HFFc6 (cell line): ENCODE results near the gene EXOC1. TPM values are rescaled to one million over a fixed set of nuclear protein-coding genes. Genes with fewer than 3 reads are reported as not detected.

Source experiments
- DNase-seq: peaks from one replicate; pipeline ENCODE4 v3.0.0-alpha.2; 2018
- H3K27ac Mint-ChIP-seq: 2 replicates; pipeline ENCODE4 v1.8.0; 2020; ENCODE audit warnings: mild to moderate bottlenecking, mixed read lengths
- H3K27me3 Mint-ChIP-seq: 2 replicates; pipeline ENCODE4 v1.8.0; 2021; ENCODE audit warnings: mild to moderate bottlenecking, moderate library complexity, mixed read lengths; ENCODE audit not compliant: insufficient read depth
- H3K36me3 Mint-ChIP-seq: 2 replicates; pipeline ENCODE4 v1.8.0; 2021; ENCODE audit warnings: low read depth, mixed read lengths
- H3K4me1 Mint-ChIP-seq: 2 replicates; pipeline ENCODE4 v1.8.0; 2020; ENCODE audit warnings: low read depth, mixed read lengths
- H3K4me3 Mint-ChIP-seq: 2 replicates; pipeline ENCODE4 v1.8.0; 2020; ENCODE audit warnings: mild to moderate bottlenecking, moderate library complexity, mixed read lengths
- H3K9me3 Mint-ChIP-seq: 2 replicates; pipeline ENCODE4 v1.8.0; 2020; ENCODE audit warnings: mild to moderate bottlenecking, mixed read lengths
- total RNA-seq, 6 experiments: library from RNA; stranded (reverse); fragmentation: NEBNext Ultra II Directional; extraction: Animal tissue kit (Norgen Biotek cat#: 25700); gene quantifications; 2 replicates in 1 of 6; 3 replicates in 5 of 6; pipeline ENCODE4 v1.2.3, GENCODE V29; 2021
- TF ChIP-seq, protein P1 (sequence below): fragments of 200-600 bp; sonication (generic); IDR thresholded peaks from 2 replicates; pipeline ENCODE4 v1.5.0; 2021; ENCODE audit warnings: antibody characterized with exemption, mild to moderate bottlenecking

EXOC1 gene
- total RNA-seq, 6 experiments from 2014 or later, result 28.8 to 32.6 (median 31.4) TPM

DNA sequence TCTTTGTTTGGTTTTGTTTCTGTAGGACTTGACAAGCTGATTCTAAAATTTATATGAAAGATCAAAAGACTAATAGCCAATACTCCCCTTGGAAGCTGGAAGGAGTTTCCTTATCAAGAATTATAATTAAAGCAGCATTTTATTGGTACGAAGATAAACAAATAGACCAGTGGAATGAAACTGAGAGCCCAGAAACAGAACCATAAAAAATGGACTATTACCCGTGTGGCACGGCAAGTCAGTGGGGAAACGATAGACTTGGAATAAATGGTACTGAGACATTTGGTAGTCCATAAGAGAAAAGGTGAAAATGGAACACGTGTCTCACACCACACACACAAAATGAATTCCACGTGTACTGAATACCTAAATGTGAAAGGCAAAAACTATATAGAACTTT lies 52.9 kb downstream of the EXOC1 start:
- Mint-ChIP-seq H3K9me3 (no peaks in the 10 kb centered on the region), H3K27ac (no peak overlapping the region; the same call in 1 of the 2 replicates), H3K36me3 (peaks cover 18% of the 10 kb centered on the region; the same call in 1 of the 2 replicates), H3K4me1 (peaks cover 53% of the 10 kb centered on the region), H3K4me3 (no peak overlapping the region), H3K27me3 (no peaks in the 10 kb centered on the region)
- TF ChIP-seq, protein P1, sequence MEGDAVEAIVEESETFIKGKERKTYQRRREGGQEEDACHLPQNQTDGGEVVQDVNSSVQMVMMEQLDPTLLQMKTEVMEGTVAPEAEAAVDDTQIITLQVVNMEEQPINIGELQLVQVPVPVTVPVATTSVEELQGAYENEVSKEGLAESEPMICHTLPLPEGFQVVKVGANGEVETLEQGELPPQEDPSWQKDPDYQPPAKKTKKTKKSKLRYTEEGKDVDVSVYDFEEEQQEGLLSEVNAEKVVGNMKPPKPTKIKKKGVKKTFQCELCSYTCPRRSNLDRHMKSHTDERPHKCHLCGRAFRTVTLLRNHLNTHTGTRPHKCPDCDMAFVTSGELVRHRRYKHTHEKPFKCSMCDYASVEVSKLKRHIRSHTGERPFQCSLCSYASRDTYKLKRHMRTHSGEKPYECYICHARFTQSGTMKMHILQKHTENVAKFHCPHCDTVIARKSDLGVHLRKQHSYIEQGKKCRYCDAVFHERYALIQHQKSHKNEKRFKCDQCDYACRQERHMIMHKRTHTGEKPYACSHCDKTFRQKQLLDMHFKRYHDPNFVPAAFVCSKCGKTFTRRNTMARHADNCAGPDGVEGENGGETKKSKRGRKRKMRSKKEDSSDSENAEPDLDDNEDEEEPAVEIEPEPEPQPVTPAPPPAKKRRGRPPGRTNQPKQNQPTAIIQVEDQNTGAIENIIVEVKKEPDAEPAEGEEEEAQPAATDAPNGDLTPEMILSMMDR, result no peak
- DNase-seq, result no peak

DNA sequence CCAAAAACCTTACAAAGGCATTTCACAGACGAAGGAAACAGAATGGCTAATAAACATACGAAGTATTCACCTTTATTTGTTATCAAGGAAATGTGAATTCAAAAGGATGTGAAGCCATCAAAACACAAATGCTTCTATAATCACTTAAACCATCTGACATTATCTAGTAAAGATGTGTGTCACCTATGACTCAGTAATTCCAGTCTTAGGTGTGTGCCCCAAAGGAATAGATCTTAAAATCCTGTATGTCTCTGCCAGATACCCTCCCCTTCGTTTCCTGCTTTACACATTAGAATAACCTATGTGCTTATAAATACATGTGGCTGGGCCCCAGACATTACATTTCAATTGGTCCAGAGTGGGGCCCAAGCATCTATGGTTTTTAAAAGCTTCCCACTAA lies 53.5 kb downstream of the EXOC1 start:
- H3K27ac Mint-ChIP-seq, result peak overlapping the region; percentile 51
- peaks cover 53% of the 10 kb centered on the region for H3K4me1 Mint-ChIP-seq
- TF ChIP-seq, protein P1, result no peak
- no peak overlapping the region for H3K4me3 Mint-ChIP-seq
- H3K27me3 Mint-ChIP-seq, result no peaks in the 10 kb centered on the region
- DNase-seq, result peak; percentile 40
- H3K36me3 Mint-ChIP-seq, result peaks cover 18% of the 10 kb centered on the region; the same call in 1 of the 2 replicates
- no peaks in the 10 kb centered on the region for H3K9me3 Mint-ChIP-seq

DNA sequence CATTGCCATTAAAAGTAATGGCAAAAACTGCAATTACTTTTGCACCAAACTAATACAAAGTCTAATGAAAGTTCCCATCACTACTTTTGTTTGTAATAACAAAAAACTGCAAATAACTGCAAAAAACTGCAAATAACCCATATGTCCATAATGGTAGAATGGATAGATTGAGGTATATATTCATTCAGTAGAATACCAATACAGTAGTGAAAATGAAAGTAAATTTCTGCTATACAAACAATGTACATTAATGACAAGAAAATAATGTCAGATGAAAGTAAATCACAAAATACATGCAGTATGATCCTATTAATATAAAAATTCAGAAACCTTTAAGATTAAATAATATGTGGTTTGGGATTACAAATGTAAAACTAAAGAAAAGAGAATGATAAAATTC lies 54.0 kb downstream of the EXOC1 start:
- Mint-ChIP-seq H3K9me3 (no peaks in the 10 kb centered on the region), H3K27me3 (no peaks in the 10 kb centered on the region), H3K27ac (no peak overlapping the region; the same call in 1 of the 2 replicates), H3K36me3 (peaks cover 13% of the 10 kb centered on the region; the same call in 1 of the 2 replicates), H3K4me1 (peaks cover 53% of the 10 kb centered on the region), H3K4me3 (no peak overlapping the region)
- no peak for DNase-seq
- TF ChIP-seq, protein P1, result no peak

DNA sequence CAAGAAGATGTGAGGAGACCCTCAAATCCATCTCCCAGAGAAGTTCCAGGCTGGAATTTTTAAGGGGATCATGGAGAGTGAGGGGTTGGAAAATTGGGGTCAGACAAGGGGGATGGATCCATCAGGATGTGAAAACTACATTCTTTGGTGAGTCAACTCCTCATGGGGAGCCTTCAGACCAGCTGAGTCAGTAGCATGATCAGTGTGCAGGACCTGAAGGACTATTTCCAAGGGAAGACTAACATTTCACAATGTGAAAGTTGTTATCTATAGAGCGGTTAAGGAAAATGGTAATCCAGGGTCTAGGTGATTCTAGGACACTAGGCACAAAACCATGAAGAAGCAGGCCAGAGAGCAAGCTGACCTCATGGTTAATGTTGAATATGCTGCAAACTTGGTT lies 56.7 kb downstream of the EXOC1 start:
- Mint-ChIP-seq H3K4me3 (no peak overlapping the region), H3K27ac (peak overlapping the region; percentile 58), H3K36me3 (peaks cover 6% of the 10 kb centered on the region; the same call in 1 of the 2 replicates), H3K27me3 (peaks cover 4% of the 10 kb centered on the region), H3K4me1 (peaks cover 36% of the 10 kb centered on the region), H3K9me3 (no peaks in the 10 kb centered on the region)
- TF ChIP-seq, protein P1, result no peak
- DNase-seq, result peak; percentile 50

DNA sequence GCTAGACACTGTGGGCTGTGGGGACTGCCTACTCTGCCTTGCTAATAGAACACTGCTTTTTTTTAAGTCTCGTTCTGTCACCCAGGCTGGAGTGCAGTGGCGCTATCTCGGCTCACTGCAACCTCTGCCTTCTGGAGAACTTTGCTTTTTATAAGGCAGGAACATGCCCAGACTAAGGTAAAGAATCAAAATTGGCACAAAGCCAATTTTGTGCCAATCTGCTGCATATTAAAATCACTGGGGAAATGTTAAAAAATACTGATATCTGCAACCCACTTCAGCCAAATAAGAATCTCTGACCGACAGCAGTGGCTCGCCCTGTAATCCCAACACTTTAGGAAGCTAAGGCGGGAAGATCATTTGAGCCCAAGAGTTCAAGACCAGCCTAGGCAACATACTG lies 58.8 kb downstream of the EXOC1 start:
- Mint-ChIP-seq H3K27ac (no peak overlapping the region), H3K4me1 (peaks cover 24% of the 10 kb centered on the region), H3K9me3 (no peaks in the 10 kb centered on the region), H3K27me3 (peaks cover 4% of the 10 kb centered on the region), H3K4me3 (no peak overlapping the region), H3K36me3 (no peaks in the 10 kb centered on the region)
- TF ChIP-seq, protein P1, result no peak
- DNase-seq, result no peak

DNA sequence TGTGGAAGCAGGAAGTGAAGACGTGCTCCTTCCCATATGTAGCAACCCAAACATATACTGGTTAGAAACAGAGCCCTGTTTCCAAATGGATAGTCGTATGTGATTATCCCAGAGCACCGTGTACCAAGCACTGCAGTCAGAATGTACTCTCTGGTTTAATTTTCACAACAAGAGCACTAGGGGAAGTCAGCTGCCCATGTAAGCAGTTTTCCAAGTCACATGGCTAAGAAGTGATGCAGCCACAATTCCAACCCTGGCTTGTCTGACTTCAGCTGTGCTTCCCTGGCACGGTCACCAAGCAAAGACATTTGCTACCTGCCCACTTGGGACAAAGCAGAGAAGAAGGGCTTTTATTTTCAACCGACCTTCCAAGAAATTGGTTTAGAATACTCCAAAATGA lies 67.1 kb downstream of the EXOC1 start:
- DNase-seq, result no peak
- no peak overlapping the region for H3K27ac Mint-ChIP-seq

More for the DNA sequence above, 67.1 kb downstream of the EXOC1 start:
- peaks cover 11% of the 10 kb centered on the region for H3K4me1 Mint-ChIP-seq
- H3K9me3 Mint-ChIP-seq, result no peaks in the 10 kb centered on the region
- TF ChIP-seq, protein P1, result no peak
- no peak overlapping the region for H3K4me3 Mint-ChIP-seq
- H3K27me3 Mint-ChIP-seq, result peaks cover 6% of the 10 kb centered on the region
- H3K36me3 Mint-ChIP-seq, result no peaks in the 10 kb centered on the region
